ENCODE measurements around the gene NEB. TPM values are rescaled to one million over a fixed set of nuclear protein-coding genes. Genes with fewer than 3 reads are reported as not detected.
"Not testable (repeated sequence)": the region's sequence is repeated elsewhere in the genome, so short reads cannot be mapped to it uniquely, and the experiment has no call there.

The NEB gene
- total RNA-seq, 1 donor from 2014 or later = 0.08 TPM

DNA sequence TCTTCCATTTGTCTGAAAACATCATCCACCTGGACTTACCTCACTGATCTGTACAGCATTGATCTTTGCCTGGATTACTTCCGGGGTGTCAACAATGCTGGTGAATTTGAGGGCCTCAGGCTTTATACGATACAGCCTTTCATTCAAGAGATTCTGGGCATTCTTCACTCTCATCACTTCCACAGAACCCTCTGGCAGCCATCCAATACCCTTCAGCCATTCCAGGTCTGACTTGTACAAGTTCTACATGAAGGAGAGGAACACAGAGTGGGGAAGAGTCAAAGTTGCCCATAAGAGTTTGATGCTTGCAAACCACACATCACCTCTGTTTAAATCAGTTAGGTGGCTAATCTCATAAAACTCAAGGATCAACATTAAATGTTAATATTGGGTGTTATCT, 130.7 kb downstream of the NEB start:
- DNase-seq (ENCODE audit: low spot score); intact Hi-C loops (cut with micrococcal nuclease); H3K4me3 Mint-ChIP-seq; H3K4me1 Mint-ChIP-seq (ENCODE audit: low read depth); H3K9me3 Mint-ChIP-seq; H3K27ac Mint-ChIP-seq; H3K27me3 Mint-ChIP-seq (ENCODE audit: insufficient read depth); H3K36me3 Mint-ChIP-seq (ENCODE audit: low read depth): not testable (repeated sequence)

DNA sequence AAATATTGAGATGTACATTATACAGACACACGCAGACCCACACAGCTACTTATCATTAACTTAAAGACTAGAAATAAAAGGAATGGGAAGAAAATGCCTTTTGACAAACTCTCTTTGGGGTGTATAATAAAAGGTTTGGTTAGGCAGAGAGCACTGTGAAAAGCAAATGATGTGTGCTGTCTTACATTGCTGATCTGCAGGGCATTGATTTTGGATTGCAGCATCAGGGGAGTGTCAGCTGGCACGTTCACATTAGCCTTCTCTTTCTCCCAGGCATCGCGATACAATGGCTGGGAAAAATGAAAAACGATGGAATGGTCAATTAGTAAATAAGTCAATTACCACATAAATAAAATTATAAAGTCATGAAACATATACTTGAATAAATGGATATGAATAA, 131.9 kb downstream of the NEB start:
- not testable (repeated sequence) for H3K36me3 Mint-ChIP-seq (ENCODE audit: low read depth); H3K4me3 Mint-ChIP-seq; DNase-seq (ENCODE audit: low spot score)

DNA sequence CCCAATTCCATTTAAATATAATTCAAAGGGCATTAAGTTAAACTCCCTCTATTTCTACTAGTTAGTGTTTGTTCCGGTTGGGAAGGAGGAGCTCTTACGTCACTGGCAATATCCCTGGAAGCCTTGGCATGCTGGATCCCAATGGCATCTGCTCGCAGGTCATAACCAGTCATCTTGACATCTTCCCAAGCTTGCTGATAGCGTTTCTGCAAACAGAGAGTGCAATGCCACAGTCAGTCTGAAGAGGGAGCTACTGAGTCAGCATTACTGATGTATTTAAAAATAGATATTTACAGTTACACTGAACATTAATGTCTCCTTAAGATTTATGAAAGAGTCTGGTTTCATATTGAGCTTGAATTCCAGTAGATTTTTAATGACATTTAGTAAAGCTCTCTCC, 132.5 kb downstream of the NEB start:
- H3K4me3 Mint-ChIP-seq; H3K9me3 Mint-ChIP-seq; H3K4me1 Mint-ChIP-seq (ENCODE audit: low read depth); DNase-seq (ENCODE audit: low spot score); H3K27me3 Mint-ChIP-seq (ENCODE audit: insufficient read depth); H3K36me3 Mint-ChIP-seq (ENCODE audit: low read depth); intact Hi-C loops (cut with micrococcal nuclease); H3K27ac Mint-ChIP-seq: not testable (repeated sequence)

More for the DNA sequence above, 131.9 kb downstream of the NEB start:
- H3K27ac Mint-ChIP-seq; H3K4me1 Mint-ChIP-seq (ENCODE audit: low read depth); H3K27me3 Mint-ChIP-seq (ENCODE audit: insufficient read depth); intact Hi-C loops (cut with micrococcal nuclease); H3K9me3 Mint-ChIP-seq: not testable (repeated sequence)

DNA sequence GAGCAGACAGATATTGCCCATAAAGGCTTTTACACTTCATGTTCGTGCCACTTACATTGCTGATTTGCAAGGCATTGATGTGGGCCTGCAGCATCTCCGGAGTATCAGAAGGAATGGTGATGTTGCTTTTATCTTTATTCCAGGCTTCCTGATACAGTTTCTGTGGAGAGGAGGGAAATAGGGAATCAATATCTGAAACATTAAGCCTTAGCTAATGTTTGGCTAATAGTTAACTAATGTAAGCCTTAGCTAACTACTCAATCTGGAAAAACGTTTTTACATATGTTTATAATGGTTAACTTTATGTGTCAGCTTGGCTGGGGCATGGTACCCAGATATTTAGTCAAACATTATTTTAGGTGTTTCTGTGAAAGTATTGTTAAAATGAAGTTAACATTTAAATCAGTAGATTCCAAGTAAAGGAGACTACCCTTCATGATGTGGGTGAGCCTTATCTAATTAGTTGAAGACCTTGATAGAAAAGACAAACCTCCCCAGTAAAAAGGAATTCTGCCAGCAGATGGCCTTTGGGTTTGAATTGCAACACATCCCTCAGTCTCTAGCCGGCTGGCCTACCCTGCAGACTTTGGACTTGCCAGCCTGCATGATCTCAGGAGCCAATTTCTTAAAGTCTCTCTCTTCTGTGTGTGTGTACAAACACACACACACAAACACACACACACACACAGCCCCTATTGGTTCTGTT, 137.2 kb downstream of the NEB start:
- H3K9me3 Mint-ChIP-seq; H3K4me3 Mint-ChIP-seq; H3K36me3 Mint-ChIP-seq (ENCODE audit: low read depth); DNase-seq (ENCODE audit: low spot score); H3K27ac Mint-ChIP-seq; H3K27me3 Mint-ChIP-seq (ENCODE audit: insufficient read depth); intact Hi-C loops (cut with micrococcal nuclease); H3K4me1 Mint-ChIP-seq (ENCODE audit: low read depth): not testable (repeated sequence)

DNA sequence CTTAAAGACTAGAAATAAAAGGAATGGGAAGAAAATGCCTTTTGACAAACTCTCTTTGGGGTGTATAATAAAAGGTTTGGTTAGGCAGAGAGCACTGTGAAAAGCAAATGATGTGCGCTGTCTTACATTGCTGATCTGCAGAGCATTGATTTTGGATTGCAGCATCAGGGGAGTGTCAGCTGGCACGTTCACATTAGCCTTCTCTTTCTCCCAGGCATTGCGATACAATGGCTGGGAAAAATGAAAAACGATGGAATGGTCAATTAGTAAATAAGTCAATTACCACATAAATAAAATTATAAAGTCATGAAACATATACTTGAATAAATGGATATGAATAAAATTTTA, 142.4 kb downstream of the NEB start:
- H3K27ac Mint-ChIP-seq; H3K36me3 Mint-ChIP-seq (ENCODE audit: low read depth); DNase-seq (ENCODE audit: low spot score); H3K4me3 Mint-ChIP-seq; H3K4me1 Mint-ChIP-seq (ENCODE audit: low read depth); intact Hi-C loops (cut with micrococcal nuclease); H3K27me3 Mint-ChIP-seq (ENCODE audit: insufficient read depth); H3K9me3 Mint-ChIP-seq: not testable (repeated sequence)

DNA sequence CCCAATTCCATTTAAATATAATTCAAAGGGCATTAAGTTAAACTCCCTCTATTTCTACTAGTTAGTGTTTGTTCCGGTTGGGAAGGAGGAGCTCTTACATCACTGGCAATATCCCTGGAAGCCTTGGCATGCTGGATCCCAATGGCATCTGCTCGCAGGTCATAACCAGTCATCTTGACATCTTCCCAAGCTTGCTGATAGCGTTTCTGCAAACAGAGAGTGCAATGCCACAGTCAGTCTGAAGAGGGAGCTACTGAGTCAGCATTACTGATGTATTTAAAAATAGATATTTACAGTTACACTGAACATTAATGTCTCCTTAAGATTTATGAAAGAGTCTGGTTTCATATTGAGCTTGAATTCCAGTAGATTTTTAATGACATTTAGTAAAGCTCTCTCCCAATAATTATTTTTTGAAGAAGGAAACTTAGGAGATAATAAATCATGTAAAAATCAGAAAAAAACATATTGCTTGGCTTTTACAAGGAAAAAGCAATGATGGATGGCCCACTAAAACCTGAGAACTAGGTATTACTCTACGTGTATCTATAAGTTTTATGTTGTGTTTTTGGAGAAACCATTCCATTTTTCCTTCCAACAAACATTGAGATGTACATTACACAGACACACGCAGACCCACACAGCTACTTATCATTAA, 142.9 kb downstream of the NEB start:
- DNase-seq (ENCODE audit: low spot score); H3K27ac Mint-ChIP-seq; H3K4me3 Mint-ChIP-seq; H3K36me3 Mint-ChIP-seq (ENCODE audit: low read depth); H3K9me3 Mint-ChIP-seq; intact Hi-C loops (cut with micrococcal nuclease); H3K4me1 Mint-ChIP-seq (ENCODE audit: low read depth); H3K27me3 Mint-ChIP-seq (ENCODE audit: insufficient read depth): not testable (repeated sequence)

DNA sequence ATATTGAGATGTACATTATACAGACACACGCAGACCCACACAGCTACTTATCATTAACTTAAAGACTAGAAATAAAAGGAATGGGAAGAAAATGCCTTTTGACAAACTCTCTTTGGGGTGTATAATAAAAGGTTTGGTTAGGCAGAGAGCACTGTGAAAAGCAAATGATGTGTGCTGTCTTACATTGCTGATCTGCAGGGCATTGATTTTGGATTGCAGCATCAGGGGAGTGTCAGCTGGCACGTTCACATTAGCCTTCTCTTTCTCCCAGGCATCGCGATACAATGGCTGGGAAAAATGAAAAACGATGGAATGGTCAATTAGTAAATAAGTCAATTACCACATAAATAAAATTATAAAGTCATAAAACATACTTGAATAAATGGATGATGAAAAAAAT, 153.0 kb downstream of the NEB start:
- H3K27me3 Mint-ChIP-seq (ENCODE audit: insufficient read depth); H3K27ac Mint-ChIP-seq; DNase-seq (ENCODE audit: low spot score); H3K4me1 Mint-ChIP-seq (ENCODE audit: low read depth); H3K36me3 Mint-ChIP-seq (ENCODE audit: low read depth); H3K4me3 Mint-ChIP-seq; intact Hi-C loops (cut with micrococcal nuclease); H3K9me3 Mint-ChIP-seq: not testable (repeated sequence)

DNA sequence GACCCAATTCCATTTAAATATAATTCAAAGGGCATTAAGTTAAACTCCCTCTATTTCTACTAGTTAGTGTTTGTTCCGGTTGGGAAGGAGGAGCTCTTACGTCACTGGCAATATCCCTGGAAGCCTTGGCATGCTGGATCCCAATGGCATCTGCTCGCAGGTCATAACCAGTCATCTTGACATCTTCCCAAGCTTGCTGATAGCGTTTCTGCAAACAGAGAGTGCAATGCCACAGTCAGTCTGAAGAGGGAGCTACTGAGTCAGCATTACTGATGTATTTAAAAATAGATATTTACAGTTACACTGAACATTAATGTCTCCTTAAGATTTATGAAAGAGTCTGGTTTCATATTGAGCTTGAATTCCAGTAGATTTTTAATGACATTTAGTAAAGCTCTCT, 153.6 kb downstream of the NEB start:
- H3K36me3 Mint-ChIP-seq (ENCODE audit: low read depth); intact Hi-C loops (cut with micrococcal nuclease); H3K27ac Mint-ChIP-seq; H3K4me3 Mint-ChIP-seq; DNase-seq (ENCODE audit: low spot score); H3K27me3 Mint-ChIP-seq (ENCODE audit: insufficient read depth); H3K4me1 Mint-ChIP-seq (ENCODE audit: low read depth); H3K9me3 Mint-ChIP-seq: not testable (repeated sequence)

DNA sequence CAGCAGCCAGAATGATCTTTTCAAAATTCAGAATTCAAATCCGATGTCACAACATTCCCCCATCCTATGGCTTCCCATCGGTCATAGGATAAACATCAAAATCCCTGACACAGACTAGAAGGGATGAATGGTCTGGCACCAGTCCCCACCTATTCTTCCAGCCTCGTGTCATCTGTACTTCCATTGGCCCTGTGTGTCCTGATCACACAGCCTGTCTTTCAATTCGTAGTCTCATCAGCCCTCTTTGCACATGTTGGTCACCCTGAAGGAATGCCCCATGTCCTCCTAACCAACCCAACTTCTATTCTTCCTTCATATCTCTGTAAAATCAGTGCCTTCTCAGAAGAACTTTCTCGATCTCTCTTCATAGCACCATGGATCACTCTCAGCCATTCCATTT, 157.2 kb downstream of the NEB start:
- intact Hi-C loops (cut with micrococcal nuclease) = no loop called here
- no peak overlapping the region for H3K27ac Mint-ChIP-seq
- no peaks in the 10 kb centered on the region for H3K36me3 Mint-ChIP-seq (ENCODE audit: low read depth)
- H3K4me3 Mint-ChIP-seq = no peak overlapping the region
- no peaks in the 10 kb centered on the region for H3K9me3 Mint-ChIP-seq
- H3K4me1 Mint-ChIP-seq (ENCODE audit: low read depth) = no peaks in the 10 kb centered on the region
- no peaks in the 10 kb centered on the region for H3K27me3 Mint-ChIP-seq (ENCODE audit: insufficient read depth)
- DNase-seq (ENCODE audit: low spot score) = no peak

DNA sequence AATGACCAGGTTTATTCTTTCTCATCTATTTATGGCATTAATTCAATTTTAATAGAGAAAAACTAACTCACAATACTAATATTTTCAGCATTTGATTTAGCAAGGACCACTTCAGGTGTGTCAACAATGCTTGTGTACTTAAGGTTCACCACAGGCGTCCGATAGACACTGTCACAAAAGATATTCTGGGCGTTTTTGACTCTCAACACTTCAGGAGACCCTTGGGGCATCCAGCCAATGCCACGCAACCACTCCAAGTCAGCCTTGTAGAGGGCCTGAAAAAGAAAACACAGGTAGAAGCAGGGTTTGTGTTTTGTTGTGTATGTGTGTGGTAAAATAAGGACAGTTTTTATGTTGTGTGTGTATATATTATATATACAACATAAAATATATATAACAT, 158.2 kb downstream of the NEB start:
- no peaks in the 10 kb centered on the region for H3K27me3 Mint-ChIP-seq (ENCODE audit: insufficient read depth)
- intact Hi-C loops (cut with micrococcal nuclease) = no loop called here
- no peak overlapping the region for H3K4me3 Mint-ChIP-seq
- H3K27ac Mint-ChIP-seq = no peak overlapping the region
- no peaks in the 10 kb centered on the region for H3K4me1 Mint-ChIP-seq (ENCODE audit: low read depth)
- no peaks in the 10 kb centered on the region for H3K9me3 Mint-ChIP-seq
- H3K36me3 Mint-ChIP-seq (ENCODE audit: low read depth) = no peaks in the 10 kb centered on the region
- DNase-seq (ENCODE audit: low spot score) = no peak

DNA sequence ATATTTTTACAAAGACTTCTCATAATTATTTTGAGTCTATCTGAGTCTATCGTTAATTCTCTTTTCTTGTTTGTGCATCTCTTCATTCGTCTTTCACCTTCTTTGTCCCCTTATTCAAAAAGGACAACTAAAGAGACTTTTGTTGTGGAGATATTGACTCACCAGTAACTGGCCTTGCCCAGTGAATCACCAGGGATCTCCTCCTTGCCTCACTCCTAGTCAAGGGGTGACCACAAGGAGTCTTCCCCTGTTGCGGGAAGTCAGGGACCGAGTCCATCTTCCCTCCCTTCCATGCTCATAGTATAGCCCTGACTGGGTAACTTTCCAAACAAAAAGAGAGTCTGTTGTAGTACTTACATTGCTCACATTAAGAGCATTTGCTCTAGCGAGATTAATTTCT, 158.9 kb downstream of the NEB start:
- Mint-ChIP-seq H3K27ac (no peak overlapping the region), H3K27me3 (ENCODE audit: insufficient read depth) (no peaks in the 10 kb centered on the region), H3K4me3 (no peak overlapping the region), H3K9me3 (no peaks in the 10 kb centered on the region), H3K36me3 (ENCODE audit: low read depth) (no peaks in the 10 kb centered on the region), H3K4me1 (ENCODE audit: low read depth) (no peaks in the 10 kb centered on the region)
- DNase-seq (ENCODE audit: low spot score) = no peak
- intact Hi-C loops (cut with micrococcal nuclease) = no loop called here

DNA sequence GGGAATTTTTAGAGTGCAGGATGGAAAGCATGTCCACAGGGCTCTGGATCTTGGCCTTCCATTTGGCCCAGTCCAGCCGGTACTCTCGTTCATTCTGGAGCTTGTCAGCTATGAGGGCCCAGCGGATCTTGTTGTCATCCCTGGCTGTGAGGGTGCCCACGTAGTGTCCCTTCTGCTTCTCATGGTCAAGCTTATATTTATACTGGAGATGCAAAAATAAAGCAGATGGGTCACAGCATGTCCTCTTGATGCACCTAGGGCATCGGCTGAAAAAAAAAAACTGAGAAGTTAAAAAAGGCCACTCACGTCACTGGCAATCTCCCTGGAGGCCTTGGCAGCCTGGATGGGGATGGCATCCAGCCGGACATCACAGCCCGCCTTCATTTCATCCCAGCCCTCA, 164.1 kb downstream of the NEB start:
- Mint-ChIP-seq H3K36me3 (ENCODE audit: low read depth) (no peaks in the 10 kb centered on the region), H3K4me3 (no peak overlapping the region), H3K9me3 (no peaks in the 10 kb centered on the region), H3K4me1 (ENCODE audit: low read depth) (no peaks in the 10 kb centered on the region), H3K27ac (no peak overlapping the region), H3K27me3 (ENCODE audit: insufficient read depth) (no peaks in the 10 kb centered on the region)
- DNase-seq (ENCODE audit: low spot score) = no peak
- intact Hi-C loops (cut with micrococcal nuclease) = no loop called here

DNA sequence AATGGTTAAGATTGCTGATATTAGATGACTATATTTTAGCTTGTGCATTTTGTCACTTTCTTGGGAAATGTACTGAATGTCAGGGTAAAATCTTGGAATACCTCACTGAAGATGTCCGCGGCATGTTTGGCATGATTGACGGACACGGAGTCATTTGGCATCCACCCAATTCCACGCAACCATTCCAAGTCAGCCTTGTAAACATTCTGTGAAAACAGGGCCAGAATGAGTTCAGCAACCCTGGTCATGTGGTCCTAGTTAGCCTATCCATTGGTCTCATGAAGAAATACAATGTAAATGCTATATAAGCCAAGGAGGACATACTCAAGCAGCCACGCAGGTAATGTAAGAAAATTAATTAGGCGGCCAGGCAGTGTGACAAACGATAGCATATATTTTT, 165.1 kb downstream of the NEB start:
- no peaks in the 10 kb centered on the region for H3K36me3 Mint-ChIP-seq (ENCODE audit: low read depth)
- no peaks in the 10 kb centered on the region for H3K4me1 Mint-ChIP-seq (ENCODE audit: low read depth)
- no peaks in the 10 kb centered on the region for H3K9me3 Mint-ChIP-seq
- no peak overlapping the region for H3K27ac Mint-ChIP-seq
- H3K27me3 Mint-ChIP-seq (ENCODE audit: insufficient read depth) = peaks cover 3% of the 10 kb centered on the region
- no peak overlapping the region for H3K4me3 Mint-ChIP-seq
- no peak for DNase-seq (ENCODE audit: low spot score)
- intact Hi-C loops (cut with micrococcal nuclease) = no loop called here

DNA sequence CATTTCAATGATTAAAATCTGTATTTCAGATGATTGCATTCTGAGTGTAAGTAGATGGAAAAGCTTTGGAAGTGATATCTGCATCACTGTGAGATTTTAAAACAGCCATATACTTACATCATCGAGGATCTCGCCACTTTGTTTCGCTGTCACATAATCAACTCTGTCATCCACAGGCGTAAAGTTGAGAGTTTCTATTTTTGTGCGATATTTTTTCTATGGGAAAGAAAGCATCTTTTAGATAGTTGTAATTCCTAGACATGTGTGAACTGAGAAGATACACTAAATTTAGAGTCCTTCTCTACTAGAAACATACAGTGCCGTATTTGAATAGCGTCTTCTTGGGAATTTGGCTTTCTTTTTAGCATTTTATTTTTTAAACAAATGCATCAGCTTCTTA, 165.8 kb downstream of the NEB start:
- Mint-ChIP-seq H3K36me3 (ENCODE audit: low read depth) (no peaks in the 10 kb centered on the region), H3K27me3 (ENCODE audit: insufficient read depth) (peaks cover 3% of the 10 kb centered on the region), H3K4me3 (no peak overlapping the region), H3K4me1 (ENCODE audit: low read depth) (no peaks in the 10 kb centered on the region), H3K9me3 (no peaks in the 10 kb centered on the region), H3K27ac (no peak overlapping the region)
- intact Hi-C loops (cut with micrococcal nuclease) = no loop called here
- DNase-seq (ENCODE audit: low spot score) = no peak

All from activated T-helper 1 cell treated with anti-CD3 and anti-CD28 coated beads, Interleukin-12 subunit alpha, Interleukin-12 subunit beta, Interleukin-2, Interleukin-4 antibody, amounts not matched to agents 30 ng/mL and 10 ng/mL and 1 ng/mL, durations not matched to agents 14 hours and 24 hours and 36 hours (primary cell).